NB4 (cell line): Measurements from ENCODE around the gene NDUFAF8.

Source experiments
- CTCF ChIP-seq: IDR thresholded peaks from one replicate; pipeline ENCODE4 v1.5.1; 2012; ENCODE audit warnings: low read depth, low read length
- MAX ChIP-seq: IDR thresholded peaks from 2 replicates; pipeline ENCODE4 v1.6.1; 2011; ENCODE audit warnings: low read depth, low read length
- POLR2A ChIP-seq: IDR thresholded peaks from 2 replicates; pipeline ENCODE4 v1.6.1; 2011; ENCODE audit warnings: mild to moderate bottlenecking; ENCODE audit not compliant: insufficient read length; ENCODE audit errors: extremely low read depth

- TF ChIP-seq MAX: no peak
- TF ChIP-seq CTCF: no peak
- TF ChIP-seq POLR2A: no peak
Measured at GRCh38 chr17:81259058-81259605, 20.0 kb downstream of the NDUFAF8 start.
